NB4 (cell line): ENCODE results near the gene RBM43.

Source experiments
- DNase-seq: peaks from one replicate; pipeline ENCODE4 v3.0.0; 2010; ENCODE audit warnings: low read depth
- H3K4me3 ChIP-seq: one replicate; pipeline ENCODE4 v1.5.1; 2011; ENCODE audit warnings: mild to moderate bottlenecking, low read depth, low read length, moderate library complexity
- CTCF ChIP-seq: IDR thresholded peaks from one replicate; pipeline ENCODE4 v1.5.1; 2012; ENCODE audit warnings: low read depth, low read length
- MAX ChIP-seq: IDR thresholded peaks from 2 replicates; pipeline ENCODE4 v1.6.1; 2011; ENCODE audit warnings: low read depth, low read length
- MYC ChIP-seq: IDR thresholded peaks from 2 replicates; pipeline ENCODE4 v1.6.1; 2011; ENCODE audit warnings: low read depth, low read length
- POLR2A ChIP-seq: IDR thresholded peaks from 2 replicates; pipeline ENCODE4 v1.6.1; 2011; ENCODE audit warnings: mild to moderate bottlenecking; ENCODE audit not compliant: insufficient read length; ENCODE audit errors: extremely low read depth

Gene RBM43

GRCh38 chr2:151289972-151290866 is 28.6 kb upstream of the RBM43 start:
- DNase-seq, result peak; percentile 75
- peak overlapping the region; percentile 82 for H3K4me3 ChIP-seq
- TF ChIP-seq POLR2A (no peak), MAX (no peak), MYC (0 out of 2 replicates have a peak, but pooled peaks have one; percentile 2)

- no peak for TF ChIP-seq MYC
- TF ChIP-seq POLR2A, result no peak
- TF ChIP-seq CTCF, result no peak
- no peak for TF ChIP-seq MAX
- peak; percentile 52 for DNase-seq
- peak overlapping the region; percentile 82 for H3K4me3 ChIP-seq
Measured at GRCh38 chr2:151287513-151288250, 26.0 kb upstream of the RBM43 start.

GRCh38 chr2:151282401-151282800 is 20.7 kb upstream of the RBM43 start:
- TF ChIP-seq POLR2A (no peak), CTCF (no peak), MYC (no peak), MAX (no peak)
- DNase-seq, result no peak
- H3K4me3 ChIP-seq, result no peak overlapping the region

- no peak for DNase-seq
- H3K4me3 ChIP-seq, result no peak overlapping the region
- TF ChIP-seq CTCF (no peak), POLR2A (no peak), MYC (no peak), MAX (no peak)
Measured at GRCh38 chr2:151280271-151280670, 18.6 kb upstream of the RBM43 start.

- DNase-seq, result no peak
- H3K4me3 ChIP-seq, result no peak overlapping the region
- TF ChIP-seq MAX (no peak), POLR2A (no peak), CTCF (no peak), MYC (no peak)
Measured at GRCh38 chr2:151278487-151278886, 16.8 kb upstream of the RBM43 start.

- no peak for DNase-seq
- no peak for TF ChIP-seq POLR2A
- TF ChIP-seq MAX, result no peak
- TF ChIP-seq MYC, result no peak
- no peak for TF ChIP-seq CTCF
- H3K4me3 ChIP-seq, result no peak overlapping the region
Measured at GRCh38 chr2:151277067-151277466, 15.4 kb upstream of the RBM43 start.
